Upper lobe of left lung (tissue), 4 donors: Measurements from ENCODE around the gene PLGRKT.

Source experiments
- CTCF ChIP-seq, 6 experiments: fragments of 450-650 bp in 4 of 6; fragments of 200-600 bp in 2 of 6; sonication (generic) in 2 of 6; IDR thresholded peaks; one replicate each; pipeline ENCODE4 v1.5.1; 2016 to 2019; ENCODE audit warnings: antibody characterized with exemption in 6 of 6
- EP300 ChIP-seq, 4 donors: sonication (generic); formaldehyde crosslinking; IDR thresholded peaks; one replicate each; pipeline ENCODE4 v1.5.1; 2017; ENCODE audit warnings: antibody characterized with exemption in 4 of 4, control low read depth in 2 of 4
- POLR2A ChIP-seq, 4 donors: fragments of 450-650 bp; IDR thresholded peaks; one replicate each; pipeline ENCODE4 v1.5.1; 2016 to 2017; ENCODE audit warnings: antibody characterized with exemption in 4 of 4, mild to moderate bottlenecking in 2 of 4
- POLR2AphosphoS5 ChIP-seq, 2 donors: sonication (generic); formaldehyde crosslinking; IDR thresholded peaks; one replicate each; pipeline ENCODE4 v1.5.1; 2017; ENCODE audit warnings: antibody characterized with exemption in 2 of 2

DNA sequence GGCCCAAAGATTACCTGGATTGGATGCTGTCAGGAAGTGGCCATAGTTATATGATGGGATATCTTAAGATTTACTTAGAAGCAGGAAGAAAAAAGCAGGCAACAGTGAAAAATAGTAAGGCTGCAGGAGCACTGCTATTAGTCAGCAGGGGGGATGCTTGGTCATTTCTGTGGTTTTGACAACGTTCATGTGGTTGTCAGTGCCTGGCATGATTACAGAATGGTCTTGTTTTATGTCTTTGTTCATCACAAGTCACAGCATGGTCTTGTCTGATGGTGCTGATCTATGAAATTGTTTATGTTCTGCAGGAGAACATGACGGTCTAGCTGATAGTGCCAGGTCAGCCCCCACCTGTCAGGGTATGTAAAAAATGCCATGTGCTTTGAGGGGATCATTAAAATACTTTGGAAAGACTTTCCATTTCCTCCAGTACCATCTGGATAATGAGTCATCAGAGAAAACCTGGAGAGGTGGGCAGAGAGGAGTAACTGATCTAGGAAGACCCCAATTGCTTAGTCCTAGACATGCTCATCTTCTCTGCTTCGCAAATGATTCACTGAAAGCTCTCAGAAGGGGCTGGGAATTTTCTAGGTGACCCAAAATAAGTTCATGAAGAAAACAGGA, 48.5 kb downstream of the PLGRKT start:
- TF ChIP-seq EP300 (IDR thresholded peaks at IDR 0.05): no peak
- TF ChIP-seq POLR2A (IDR thresholded peaks at IDR 0.05): no peak
- no peak for TF ChIP-seq CTCF (IDR thresholded peaks at IDR 0.05)
- no peak for TF ChIP-seq POLR2AphosphoS5 (IDR thresholded peaks at IDR 0.05)
